ENCODE measurements around the gene OGA.
"Not testable (repeated sequence)": the region's sequence is repeated elsewhere in the genome, so short reads cannot be mapped to it uniquely, and the experiment has no call there.

Gene OGA

GRCh38 chr10:101793526-101793925 is 24.7 kb downstream of the OGA start:
- no peak for DNase-seq

GRCh38 chr10:101789686-101790085 is 28.6 kb downstream of the OGA start:
- DNase-seq: no peak

- DNase-seq: not testable (repeated sequence)
Measured at GRCh38 chr10:101789231-101789630, 29.0 kb downstream of the OGA start.

GRCh38 chr10:101785801-101786200 is 32.4 kb downstream of the OGA start:
- DNase-seq: no peak

- DNase-seq: no peak
Measured at GRCh38 chr10:101784558-101784957, 33.7 kb downstream of the OGA start.

- no peak for DNase-seq
Measured at GRCh38 chr10:101783736-101784118, 34.5 kb downstream of the OGA start.

GRCh38 chr10:101782811-101783735 is 35.2 kb downstream of the OGA start, which contains the start of gene NPM3:
TSS of gene NPM3 (minus strand) at chr10:101783446. CDS start at chr10:101783390, 56 bp downstream.
- DNase-seq: peak; percentile 88

- no peak for DNase-seq
Measured at GRCh38 chr10:101781984-101782810, 36.0 kb downstream of the OGA start.

GRCh38 chr10:101781655-101781983 is 36.6 kb downstream of the OGA start:
- DNase-seq: no peak

- peak; percentile 64 for DNase-seq
Measured at GRCh38 chr10:101780818-101781654, 37.2 kb downstream of the OGA start.

- no peak for DNase-seq
Measured at GRCh38 chr10:101780187-101780817, 37.9 kb downstream of the OGA start.

- peak; percentile 79 for DNase-seq
Measured at GRCh38 chr10:101779544-101780186, 38.6 kb downstream of the OGA start.

GRCh38 chr10:101778781-101779543 is 39.3 kb downstream of the OGA start:
- no peak for DNase-seq

GRCh38 chr10:101778151-101778780 is 40.0 kb downstream of the OGA start:
- no peak for DNase-seq

- DNase-seq: no peak
Measured at GRCh38 chr10:101777619-101778145, 40.6 kb downstream of the OGA start.

- DNase-seq: no peak
Measured at GRCh38 chr10:101776161-101776817, 42.0 kb downstream of the OGA start.

- no peak for DNase-seq
Measured at GRCh38 chr10:101775273-101776160, 42.7 kb downstream of the OGA start, which contains the start of gene FGF8. TSS of gene FGF8 (minus strand) at chr10:101776114. CDS start at chr10:101775900, 214 bp downstream.

GRCh38 chr10:101774589-101775272 is 43.5 kb downstream of the OGA start:
- no peak for DNase-seq

Data from stimulated activated naive CD4-positive, alpha-beta T cell treated with Interleukin-2 at 50 U/mL for 16 hours (primary cell).